Spleen (tissue), 7 donors: ENCODE data around the gene CXCR3.

Source experiments
- POLR2A ChIP-seq, 3 donors: fragments of 450-650 bp; IDR thresholded peaks; one replicate each; pipeline ENCODE4 v1.5.1; 2017; ENCODE audit warnings: antibody characterized with exemption in 3 of 3, mild to moderate bottlenecking in 1 of 3
- TF ChIP-seq, protein P1 (sequence below), 11 experiments: fragments of 200-600 bp in 7 of 11; fragments of 450-650 bp in 4 of 11; sonication (generic) in 4 of 11; IDR thresholded peaks in 8 of 11; conservative IDR thresholded peaks in 3 of 11; 1 replicate in 7 of 11; 2 replicates in 4 of 11; pipeline versions ENCODE4 v1.4.0 to v1.8.0; 2016 to 2021; ENCODE audit warnings: antibody characterized with exemption in 11 of 11, inconsistent platforms in 4 of 11, mild to moderate bottlenecking in 1 of 11
- donor health status: DM: no; HTN: no; CAD: no; lungs with moderate emphysema.
- donor health status: DM: no; HTN: no; CAD: no.
- donor health status: DM: no; HTN: no; CAD: no.

DNA sequence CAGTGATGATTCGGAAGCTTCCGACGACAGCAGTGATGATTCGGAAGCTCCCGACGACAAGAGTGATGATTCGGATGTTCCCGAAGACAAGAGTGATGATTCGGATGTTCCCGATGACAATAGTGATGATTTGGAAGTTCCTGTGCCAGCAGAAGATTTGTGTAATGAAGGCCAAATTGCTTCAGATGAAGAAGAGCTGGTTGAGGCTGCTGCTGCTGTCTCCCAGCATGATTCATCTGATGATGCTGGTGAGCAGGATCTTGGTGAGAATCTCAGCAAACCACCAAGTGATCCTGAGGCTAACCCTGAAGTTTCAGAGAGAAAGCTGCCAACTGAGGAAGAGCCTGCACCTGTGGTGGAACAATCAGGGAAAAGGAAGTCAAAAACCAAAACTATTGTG lies 14.2 kb downstream of the CXCR3 start:
- TF ChIP-seq, protein P1, sequence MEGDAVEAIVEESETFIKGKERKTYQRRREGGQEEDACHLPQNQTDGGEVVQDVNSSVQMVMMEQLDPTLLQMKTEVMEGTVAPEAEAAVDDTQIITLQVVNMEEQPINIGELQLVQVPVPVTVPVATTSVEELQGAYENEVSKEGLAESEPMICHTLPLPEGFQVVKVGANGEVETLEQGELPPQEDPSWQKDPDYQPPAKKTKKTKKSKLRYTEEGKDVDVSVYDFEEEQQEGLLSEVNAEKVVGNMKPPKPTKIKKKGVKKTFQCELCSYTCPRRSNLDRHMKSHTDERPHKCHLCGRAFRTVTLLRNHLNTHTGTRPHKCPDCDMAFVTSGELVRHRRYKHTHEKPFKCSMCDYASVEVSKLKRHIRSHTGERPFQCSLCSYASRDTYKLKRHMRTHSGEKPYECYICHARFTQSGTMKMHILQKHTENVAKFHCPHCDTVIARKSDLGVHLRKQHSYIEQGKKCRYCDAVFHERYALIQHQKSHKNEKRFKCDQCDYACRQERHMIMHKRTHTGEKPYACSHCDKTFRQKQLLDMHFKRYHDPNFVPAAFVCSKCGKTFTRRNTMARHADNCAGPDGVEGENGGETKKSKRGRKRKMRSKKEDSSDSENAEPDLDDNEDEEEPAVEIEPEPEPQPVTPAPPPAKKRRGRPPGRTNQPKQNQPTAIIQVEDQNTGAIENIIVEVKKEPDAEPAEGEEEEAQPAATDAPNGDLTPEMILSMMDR (IDR thresholded peaks at IDR 0.05 in 8 of 11, conservative IDR thresholded peaks at IDR 0.05 in 3 of 11) = no peak
- TF ChIP-seq POLR2A (IDR thresholded peaks at IDR 0.05) = no peak
